Transverse colon (tissue), 4 donors: ENCODE data around the gene CITED2.

Source experiments
- CTCF ChIP-seq, 5 experiments: fragments of 200-600 bp in 3 of 5; fragments of 450-650 bp in 2 of 5; sonication (generic) in 3 of 5; IDR thresholded peaks; 1 replicate in 2 of 5; 2 replicates in 3 of 5; pipeline ENCODE4 v1.5.1; 2016 to 2017; ENCODE audit warnings: antibody characterized with exemption in 5 of 5, inconsistent platforms in 3 of 5, mild to moderate bottlenecking in 2 of 5, moderate library complexity in 1 of 5
- POLR2A ChIP-seq: fragments of 450-650 bp; IDR thresholded peaks from one replicate; pipeline ENCODE4 v1.6.1; 2016; ENCODE audit warnings: antibody characterized with exemption, mild to moderate bottlenecking, moderate library complexity
- POLR2AphosphoS5 ChIP-seq, 3 donors: sonication (generic); formaldehyde crosslinking; IDR thresholded peaks; one replicate each; pipeline ENCODE4 v1.6.1; 2016; ENCODE audit warnings: antibody characterized with exemption in 3 of 3

- no peak for TF ChIP-seq CTCF (IDR thresholded peaks at IDR 0.05)
- no peak for TF ChIP-seq POLR2A
- TF ChIP-seq POLR2AphosphoS5 (IDR thresholded peaks at IDR 0.05), result peak in 1 of 3 donors; percentile 4
These were observed 4.0 kb downstream of the CITED2 start for GRCh38 chr6:139370283-139370998.
